Activated CD4-positive, alpha-beta T cell treated with anti-CD3 and anti-CD28 coated beads, Interleukin-2, amount 10 ng/mL, durations not matched to agents 7 days and 5 days (primary cell): ENCODE measurements around the gene ZCCHC7. TPM values are rescaled to one million over a fixed set of nuclear protein-coding genes. Genes with fewer than 3 reads are reported as not detected.
"Not testable (repeated sequence)": the region's sequence is repeated elsewhere in the genome, so short reads cannot be mapped to it uniquely, and the experiment has no call there.

Experiments
- CTCF ChIA-PET: fragments of 350-600 bp; sonication (Branson Sonifier 250); formaldehyde crosslinking; loops from one replicate; lab custom pipeline; 2021; ENCODE audit warnings: antibody characterized with exemption; lab: Charles Lee
- POLR2A ChIA-PET: fragments of 350-600 bp; sonication (Branson Sonifier 250); formaldehyde crosslinking; loops from one replicate; lab custom pipeline; 2021; ENCODE audit warnings: antibody characterized with exemption; lab: Charles Lee
- DNase-seq: peaks from one replicate; pipeline ENCODE4 v3.0.0-alpha.2; 2020
- H3K27ac Mint-ChIP-seq: one replicate; pipeline ENCODE4 v1.8.0; 2021; ENCODE audit warnings: mild to moderate bottlenecking, moderate library complexity, mixed read lengths
- H3K27me3 Mint-ChIP-seq: one replicate; pipeline ENCODE4 v1.8.0; 2021; ENCODE audit warnings: mixed read lengths
- H3K36me3 Mint-ChIP-seq: one replicate; pipeline ENCODE4 v1.8.0; 2021; ENCODE audit warnings: low read depth, mixed read lengths
- H3K4me1 Mint-ChIP-seq: one replicate; pipeline ENCODE4 v1.8.0; 2021; ENCODE audit warnings: mixed read lengths
- H3K4me3 Mint-ChIP-seq: one replicate; pipeline ENCODE4 v1.8.0; 2021; ENCODE audit warnings: mild to moderate bottlenecking, moderate library complexity, mixed read lengths
- H3K9me3 Mint-ChIP-seq: one replicate; pipeline ENCODE4 v1.8.0; 2021; ENCODE audit warnings: mixed read lengths
- total RNA-seq, 2 experiments: library from RNA; stranded (reverse); gene quantifications; one replicate each; pipeline ENCODE4 v1.2.3, GENCODE V29; 2021

ZCCHC7 gene
- total RNA-seq, 2 experiments from 2014 or later, result 22.2 to 24.8 TPM

- ChIA-PET CTCF (no interaction called here), POLR2A (no interaction called here)
- Mint-ChIP-seq H3K4me1 (peaks cover 16% of the 10 kb centered on the region), H3K27ac (no peak overlapping the region), H3K9me3 (peaks cover 2% of the 10 kb centered on the region), H3K36me3 (peaks cover 58% of the 10 kb centered on the region), H3K27me3 (no peaks in the 10 kb centered on the region), H3K4me3 (no peak overlapping the region)
- DNase-seq, result no peak
Observed at GRCh38 chr9:37156205-37156604, 35.8 kb downstream of the ZCCHC7 start.

GRCh38 chr9:37156781-37157356, 36.5 kb downstream of the ZCCHC7 start:
- CTCF ChIA-PET, result interaction anchor here (0.6 kb wide), 1 partner anchor 154 kb away, joined by 4 read pairs; no protein-coding TSS in a partner anchor
- Mint-ChIP-seq H3K9me3 (peaks cover 2% of the 10 kb centered on the region), H3K36me3 (peaks cover 60% of the 10 kb centered on the region), H3K4me3 (no peak overlapping the region), H3K4me1 (peaks cover 14% of the 10 kb centered on the region), H3K27me3 (no peaks in the 10 kb centered on the region), H3K27ac (no peak overlapping the region)
- POLR2A ChIA-PET, result no interaction called here
- no peak for DNase-seq

DNA sequence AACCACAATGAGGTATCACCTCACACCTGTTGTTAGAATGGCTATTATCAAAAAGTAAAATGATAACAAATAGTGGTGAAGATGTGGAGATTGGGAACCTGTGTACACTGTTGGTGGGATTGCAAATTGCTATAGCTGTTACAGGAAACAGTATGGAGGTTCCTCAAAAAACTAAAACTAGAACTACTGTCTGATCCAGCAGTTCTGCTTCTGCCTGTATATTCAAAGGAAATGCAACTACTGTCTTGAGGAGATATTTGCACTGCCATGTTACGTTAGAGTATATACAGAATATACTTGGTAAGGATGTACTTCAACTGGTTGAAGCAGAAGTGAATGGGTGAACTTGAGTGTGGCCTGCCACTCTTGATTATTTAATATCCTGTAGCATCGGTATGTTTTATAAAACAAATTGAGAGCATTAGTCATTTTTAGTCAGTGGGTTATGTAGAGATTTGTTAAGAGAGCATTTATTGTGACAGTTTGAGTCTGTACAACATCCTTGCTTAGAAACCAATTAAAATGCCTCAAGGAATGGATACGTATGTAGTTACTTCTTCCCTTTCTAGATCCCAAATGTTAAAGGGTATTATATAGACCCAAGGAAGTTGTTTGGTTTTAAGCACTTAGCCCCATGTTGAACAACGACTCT, 37.5 kb downstream of the ZCCHC7 start:
- H3K27ac Mint-ChIP-seq, result no peak overlapping the region
- ChIA-PET POLR2A (interaction anchor here (1.0 kb wide), 1 partner anchor 162 kb away, joined by 4 read pairs; no protein-coding TSS in a partner anchor), CTCF (no interaction called here)
- DNase-seq, result no peak
- H3K4me1 Mint-ChIP-seq, result peaks cover 14% of the 10 kb centered on the region
- no peak overlapping the region for H3K4me3 Mint-ChIP-seq
- peaks cover 2% of the 10 kb centered on the region for H3K9me3 Mint-ChIP-seq
- no peaks in the 10 kb centered on the region for H3K27me3 Mint-ChIP-seq
- peaks cover 61% of the 10 kb centered on the region for H3K36me3 Mint-ChIP-seq

DNA sequence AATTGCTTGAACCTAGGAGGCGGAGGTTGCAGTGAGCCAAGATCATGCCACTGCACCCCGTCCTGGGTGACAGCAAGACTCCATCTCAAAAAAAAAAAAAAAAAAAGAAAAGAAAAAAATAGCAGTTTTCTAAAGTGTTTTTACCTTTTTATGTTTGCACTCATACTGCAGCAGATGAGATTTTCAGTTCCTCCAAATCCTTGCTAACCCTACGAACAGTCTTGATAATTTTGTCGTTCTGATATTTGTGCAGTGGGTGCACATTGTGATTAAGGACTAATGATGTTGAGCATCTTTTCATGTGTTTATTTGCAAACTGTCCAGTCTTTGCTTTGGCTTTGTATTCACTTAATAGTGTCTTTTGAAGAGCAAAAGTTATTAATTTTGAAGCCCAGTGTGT, 42.9 kb downstream of the ZCCHC7 start:
- H3K27me3 Mint-ChIP-seq, result no peaks in the 10 kb centered on the region
- ChIA-PET CTCF (interaction anchor here (0.6 to 1.2 kb wide), 2 partner anchors 18 to 27 kb away, joined by 3 read pairs; no protein-coding TSS in a partner anchor), POLR2A (no interaction called here)
- no peaks in the 10 kb centered on the region for H3K9me3 Mint-ChIP-seq
- peaks cover under 1% of the 10 kb centered on the region for H3K4me1 Mint-ChIP-seq
- no peak overlapping the region for H3K4me3 Mint-ChIP-seq
- peaks cover 52% of the 10 kb centered on the region for H3K36me3 Mint-ChIP-seq
- no peak overlapping the region for H3K27ac Mint-ChIP-seq
- DNase-seq, result no peak

DNA sequence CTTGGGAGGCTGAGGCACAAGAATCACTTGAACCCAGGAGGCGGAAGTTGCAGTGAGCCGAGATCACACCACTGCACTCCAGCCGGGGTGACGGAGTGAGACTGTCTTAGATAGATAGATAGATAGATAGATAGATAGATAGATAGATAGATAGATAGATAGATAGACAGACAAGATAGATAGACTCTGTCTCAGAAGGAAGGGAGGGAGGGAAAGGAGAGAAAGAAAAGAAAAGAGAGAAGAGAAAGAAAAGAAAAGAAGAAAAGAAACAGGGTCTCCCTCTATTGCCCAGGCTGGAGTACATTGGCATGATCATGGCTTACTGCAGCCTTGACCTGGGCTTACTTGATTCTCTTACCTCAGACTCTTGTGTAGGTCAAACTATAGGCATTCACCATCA, 44.0 kb downstream of the ZCCHC7 start:
- CTCF ChIA-PET, result interaction anchor here (0.5 to 1.2 kb wide), 2 partner anchors 17 to 27 kb away, joined by 3 to 4 read pairs; no protein-coding TSS in a partner anchor
- H3K36me3 Mint-ChIP-seq, result peaks cover 54% of the 10 kb centered on the region
- DNase-seq, H3K27me3 Mint-ChIP-seq, H3K4me3 Mint-ChIP-seq, H3K27ac Mint-ChIP-seq, POLR2A ChIA-PET, H3K9me3 Mint-ChIP-seq, H3K4me1 Mint-ChIP-seq: not testable (repeated sequence)

- DNase-seq, result no peak
- Mint-ChIP-seq H3K36me3 (peaks cover 47% of the 10 kb centered on the region), H3K4me1 (peaks cover 2% of the 10 kb centered on the region), H3K27me3 (no peaks in the 10 kb centered on the region), H3K9me3 (peaks cover 5% of the 10 kb centered on the region), H3K27ac (no peak overlapping the region), H3K4me3 (no peak overlapping the region)
- CTCF ChIA-PET, result no interaction called here
- POLR2A ChIA-PET, result no interaction called here
Observed at GRCh38 chr9:37165644-37166043, 45.3 kb downstream of the ZCCHC7 start.

DNA sequence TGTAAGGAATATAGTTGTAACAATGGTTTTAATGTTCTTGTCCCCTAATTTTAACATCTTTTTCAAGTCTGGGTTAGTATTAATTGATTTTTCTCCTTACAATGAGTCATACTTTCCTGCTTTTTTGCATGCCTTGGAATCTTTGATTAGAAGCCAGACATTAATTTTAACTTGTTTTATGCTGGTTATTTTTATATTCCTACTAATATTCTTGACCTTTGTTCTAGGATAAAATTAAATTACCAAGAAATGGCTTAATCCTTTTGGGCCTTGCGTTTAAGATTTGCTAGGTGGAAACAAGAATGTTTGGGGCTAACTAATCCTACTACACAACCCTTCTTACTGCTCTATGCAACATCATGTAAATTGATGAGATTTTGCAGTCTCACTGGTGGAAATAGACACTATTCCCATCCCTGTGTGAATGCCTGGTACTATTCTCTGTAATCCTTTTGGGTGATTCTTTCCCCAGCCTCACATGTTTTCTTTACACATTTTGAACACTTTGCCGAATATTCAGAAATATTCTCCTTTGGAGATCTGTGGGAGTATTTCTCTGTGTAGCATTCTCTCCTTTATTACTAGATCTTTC, 47.2 kb downstream of the ZCCHC7 start:
- H3K36me3 Mint-ChIP-seq, result peaks cover 45% of the 10 kb centered on the region
- no peak overlapping the region for H3K27ac Mint-ChIP-seq
- H3K27me3 Mint-ChIP-seq, result no peaks in the 10 kb centered on the region

DNA sequence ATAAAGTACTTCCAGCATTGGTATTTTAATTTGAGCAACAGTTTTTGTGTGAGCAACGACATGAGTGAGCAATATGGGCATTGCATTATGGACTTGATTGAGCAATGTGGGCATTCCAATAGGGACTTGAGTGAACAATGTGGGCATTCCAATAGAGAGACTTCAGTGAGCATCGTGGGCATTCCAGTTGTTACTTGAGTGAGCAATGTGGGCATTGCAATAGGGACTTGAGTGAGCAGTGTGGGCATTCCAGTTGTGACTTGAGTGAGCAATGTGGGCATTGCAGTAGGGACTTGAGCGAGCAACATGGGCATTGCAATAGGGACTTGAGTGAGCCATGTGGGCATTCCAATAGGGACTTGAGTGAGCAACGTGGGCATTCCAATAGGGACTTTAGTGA, 52.2 kb downstream of the ZCCHC7 start:
- DNase-seq, result no peak
- Mint-ChIP-seq H3K36me3 (peaks cover 39% of the 10 kb centered on the region), H3K9me3 (peaks cover 5% of the 10 kb centered on the region), H3K27ac (no peak overlapping the region), H3K27me3 (no peaks in the 10 kb centered on the region), H3K4me1 (peaks cover 7% of the 10 kb centered on the region), H3K4me3 (no peak overlapping the region)
- ChIA-PET POLR2A (no interaction called here), CTCF (no interaction called here)

More for the DNA sequence above, 47.2 kb downstream of the ZCCHC7 start:
- CTCF ChIA-PET, result no interaction called here
- no peak for DNase-seq
- H3K4me3 Mint-ChIP-seq, result no peak overlapping the region
- POLR2A ChIA-PET, result no interaction called here
- H3K9me3 Mint-ChIP-seq, result peaks cover 5% of the 10 kb centered on the region
- H3K4me1 Mint-ChIP-seq, result peaks cover 2% of the 10 kb centered on the region

GRCh38 chr9:37174247-37174646, 53.9 kb downstream of the ZCCHC7 start:
- CTCF ChIA-PET, result no interaction called here
- peaks cover 8% of the 10 kb centered on the region for H3K4me1 Mint-ChIP-seq
- H3K36me3 Mint-ChIP-seq, result peaks cover 31% of the 10 kb centered on the region
- H3K27me3 Mint-ChIP-seq, result no peaks in the 10 kb centered on the region
- H3K27ac Mint-ChIP-seq, result no peak overlapping the region
- H3K4me3 Mint-ChIP-seq, result no peak overlapping the region
- H3K9me3 Mint-ChIP-seq, result peaks cover under 1% of the 10 kb centered on the region
- POLR2A ChIA-PET, result no interaction called here
- no peak for DNase-seq

GRCh38 chr9:37178742-37179141, 58.4 kb downstream of the ZCCHC7 start:
- H3K4me1 Mint-ChIP-seq, result peaks cover 8% of the 10 kb centered on the region
- H3K27ac Mint-ChIP-seq, result no peak overlapping the region
- POLR2A ChIA-PET, result no interaction called here
- H3K9me3 Mint-ChIP-seq, result peaks cover 7% of the 10 kb centered on the region
- no peaks in the 10 kb centered on the region for H3K27me3 Mint-ChIP-seq
- CTCF ChIA-PET, result no interaction called here
- no peak for DNase-seq
- H3K4me3 Mint-ChIP-seq, result no peak overlapping the region
- H3K36me3 Mint-ChIP-seq, result peaks cover 19% of the 10 kb centered on the region

- no peak overlapping the region for H3K27ac Mint-ChIP-seq
- no peak for DNase-seq
- ChIA-PET CTCF (no interaction called here), POLR2A (no interaction called here)
- H3K36me3 Mint-ChIP-seq, result peaks cover 27% of the 10 kb centered on the region
- H3K4me3 Mint-ChIP-seq, result no peak overlapping the region
- peaks cover 9% of the 10 kb centered on the region for H3K4me1 Mint-ChIP-seq
- no peaks in the 10 kb centered on the region for H3K27me3 Mint-ChIP-seq
- H3K9me3 Mint-ChIP-seq, result peaks cover 7% of the 10 kb centered on the region
Observed at GRCh38 chr9:37179576-37179975, 59.2 kb downstream of the ZCCHC7 start.

- POLR2A ChIA-PET, result no interaction called here
- CTCF ChIA-PET, result no interaction called here
- peaks cover 7% of the 10 kb centered on the region for H3K9me3 Mint-ChIP-seq
- H3K4me1 Mint-ChIP-seq, result peaks cover 10% of the 10 kb centered on the region
- H3K4me3 Mint-ChIP-seq, result no peak overlapping the region
- no peak overlapping the region for H3K27ac Mint-ChIP-seq
- H3K36me3 Mint-ChIP-seq, result peaks cover 30% of the 10 kb centered on the region
- no peaks in the 10 kb centered on the region for H3K27me3 Mint-ChIP-seq
- DNase-seq, result no peak
Observed at GRCh38 chr9:37180138-37180537, 59.8 kb downstream of the ZCCHC7 start.

DNA sequence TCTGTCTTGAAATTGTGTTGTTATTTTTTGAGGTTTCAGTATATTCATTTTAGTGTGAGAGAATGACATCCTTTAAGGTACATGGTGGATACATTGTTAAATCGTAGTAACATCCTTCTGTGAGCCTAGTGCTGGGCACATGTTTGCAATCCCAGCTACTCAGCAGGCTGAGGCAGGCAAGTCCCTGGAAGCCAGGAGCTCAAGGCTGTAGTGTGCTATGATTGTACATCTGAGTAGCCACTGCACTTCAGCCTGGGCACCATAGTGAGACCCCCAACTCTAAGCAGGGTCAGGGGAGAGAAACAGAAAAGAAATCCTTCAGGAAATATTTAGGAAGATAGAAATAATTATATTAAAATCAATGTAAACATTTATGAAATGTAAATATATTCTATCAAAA, 62.3 kb downstream of the ZCCHC7 start:
- ChIA-PET CTCF (no interaction called here), POLR2A (no interaction called here)
- Mint-ChIP-seq H3K4me1 (peaks cover 12% of the 10 kb centered on the region), H3K9me3 (peaks cover 9% of the 10 kb centered on the region), H3K27me3 (no peaks in the 10 kb centered on the region), H3K36me3 (peaks cover 42% of the 10 kb centered on the region), H3K4me3 (no peak overlapping the region), H3K27ac (no peak overlapping the region)
- DNase-seq, result no peak
